ENCODE data around the gene NRIP2.
"Not testable (repeated sequence)": the region's sequence is repeated elsewhere in the genome, so short reads cannot be mapped to it uniquely, and the experiment has no call there.

NRIP2 gene

DNA sequence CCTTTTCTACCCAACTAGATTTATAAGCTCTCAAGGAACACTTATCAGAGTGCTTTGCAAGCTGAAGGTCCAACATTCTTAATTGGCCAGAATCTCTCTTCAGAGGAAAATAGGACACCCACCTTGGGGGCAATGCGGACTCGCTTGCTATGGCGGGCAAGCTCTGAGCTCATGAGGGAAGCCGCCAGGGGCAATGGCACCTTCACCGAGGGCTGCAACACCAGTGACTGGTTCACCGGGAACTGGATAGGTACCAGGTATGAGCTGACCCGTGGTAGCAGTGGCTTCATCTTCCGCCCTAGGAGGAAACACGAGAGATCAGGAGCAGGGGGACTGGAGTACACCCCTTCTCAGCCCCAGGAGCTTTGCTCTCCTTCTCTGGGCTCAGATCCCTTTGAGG lies 29.4 kb upstream of the NRIP2 start:
- no peaks in the 10 kb centered on the region for H3K4me1 ChIP-seq (ENCODE audit: insufficient read depth, low read length, severe bottlenecking)
- peaks cover 91% of the 10 kb centered on the region for H3K36me3 ChIP-seq (ENCODE audit: insufficient read depth, low read length)
- H3F3A ChIP-seq (ENCODE audit: insufficient read depth, low read length), result no peaks in the 10 kb centered on the region
- H2AFZ ChIP-seq (ENCODE audit: low read length), result no peak overlapping the region
- no peaks in the 10 kb centered on the region for H3K9me2 ChIP-seq (ENCODE audit: low read depth, low read length)
- H3K79me2 ChIP-seq (ENCODE audit: insufficient read depth, low read length), result no peaks in the 10 kb centered on the region
- no peaks in the 10 kb centered on the region for H3K9me3 ChIP-seq (ENCODE audit: low read length)
- H4K20me1 ChIP-seq (ENCODE audit: insufficient read depth, low read length), result no peaks in the 10 kb centered on the region
- H3K9ac ChIP-seq (ENCODE audit: low read length), result no peak overlapping the region
- no peak overlapping the region for H3K4me3 ChIP-seq (ENCODE audit: low read depth, low read length, poor library complexity, severe bottlenecking)
- H3K4me2 ChIP-seq (ENCODE audit: low read length), result no peak overlapping the region
- TF ChIP-seq, protein P1, sequence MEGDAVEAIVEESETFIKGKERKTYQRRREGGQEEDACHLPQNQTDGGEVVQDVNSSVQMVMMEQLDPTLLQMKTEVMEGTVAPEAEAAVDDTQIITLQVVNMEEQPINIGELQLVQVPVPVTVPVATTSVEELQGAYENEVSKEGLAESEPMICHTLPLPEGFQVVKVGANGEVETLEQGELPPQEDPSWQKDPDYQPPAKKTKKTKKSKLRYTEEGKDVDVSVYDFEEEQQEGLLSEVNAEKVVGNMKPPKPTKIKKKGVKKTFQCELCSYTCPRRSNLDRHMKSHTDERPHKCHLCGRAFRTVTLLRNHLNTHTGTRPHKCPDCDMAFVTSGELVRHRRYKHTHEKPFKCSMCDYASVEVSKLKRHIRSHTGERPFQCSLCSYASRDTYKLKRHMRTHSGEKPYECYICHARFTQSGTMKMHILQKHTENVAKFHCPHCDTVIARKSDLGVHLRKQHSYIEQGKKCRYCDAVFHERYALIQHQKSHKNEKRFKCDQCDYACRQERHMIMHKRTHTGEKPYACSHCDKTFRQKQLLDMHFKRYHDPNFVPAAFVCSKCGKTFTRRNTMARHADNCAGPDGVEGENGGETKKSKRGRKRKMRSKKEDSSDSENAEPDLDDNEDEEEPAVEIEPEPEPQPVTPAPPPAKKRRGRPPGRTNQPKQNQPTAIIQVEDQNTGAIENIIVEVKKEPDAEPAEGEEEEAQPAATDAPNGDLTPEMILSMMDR (IDR thresholded peaks at IDR 0.05; ENCODE audit: low read length), result no peak
- TF ChIP-seq EZH2 (IDR thresholded peaks at IDR 0.05; ENCODE audit: borderline replicate concordance, low read length), result no peak
- no peaks in the 10 kb centered on the region for H3K27me3 ChIP-seq (ENCODE audit: insufficient read depth, low read length)
- no peak overlapping the region for H3K27ac ChIP-seq (ENCODE audit: low read depth, low read length, poor library complexity, severe bottlenecking)

- H2AFZ ChIP-seq (ENCODE audit: low read length); H3K9me2 ChIP-seq (ENCODE audit: low read depth, low read length); H3K9ac ChIP-seq (ENCODE audit: low read length); H3K4me2 ChIP-seq (ENCODE audit: low read length); H3K79me2 ChIP-seq (ENCODE audit: insufficient read depth, low read length); H3K4me3 ChIP-seq (ENCODE audit: low read depth, low read length, poor library complexity, severe bottlenecking); H3F3A ChIP-seq (ENCODE audit: insufficient read depth, low read length); H4K20me1 ChIP-seq (ENCODE audit: insufficient read depth, low read length); H3K4me1 ChIP-seq (ENCODE audit: insufficient read depth, low read length, severe bottlenecking); H3K27me3 ChIP-seq (ENCODE audit: insufficient read depth, low read length); H3K27ac ChIP-seq (ENCODE audit: low read depth, low read length, poor library complexity, severe bottlenecking); H3K9me3 ChIP-seq (ENCODE audit: low read length): not testable (repeated sequence)
- H3K36me3 ChIP-seq (ENCODE audit: insufficient read depth, low read length), result peaks cover 91% of the 10 kb centered on the region
Observed at GRCh38 chr12:2863402-2863801, 28.6 kb upstream of the NRIP2 start.

DNA sequence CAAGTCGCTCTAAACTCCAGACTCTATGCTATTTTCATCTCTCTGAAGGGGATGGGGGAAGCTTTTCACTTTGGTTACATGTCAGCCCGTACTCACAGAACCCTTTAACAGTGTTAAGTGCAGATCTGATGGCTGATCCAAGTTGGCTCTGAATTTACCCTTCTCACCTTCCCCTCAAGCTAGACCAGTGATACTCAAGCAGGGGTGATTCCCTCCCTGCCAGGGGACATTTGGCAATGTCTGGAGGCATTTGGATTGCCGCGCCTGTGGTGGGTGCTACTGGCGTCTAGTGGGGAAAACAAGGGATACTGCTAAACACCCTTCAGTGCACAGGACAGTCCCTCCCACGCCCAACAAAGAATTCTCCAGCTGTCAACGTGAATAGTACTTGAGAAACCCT lies 28.0 kb upstream of the NRIP2 start:
- no peak overlapping the region for H3K4me2 ChIP-seq (ENCODE audit: low read length)
- no peaks in the 10 kb centered on the region for H3K9me2 ChIP-seq (ENCODE audit: low read depth, low read length)
- no peak overlapping the region for H3K9ac ChIP-seq (ENCODE audit: low read length)
- H3F3A ChIP-seq (ENCODE audit: insufficient read depth, low read length), result no peaks in the 10 kb centered on the region
- H2AFZ ChIP-seq (ENCODE audit: low read length), result no peak overlapping the region
- H3K9me3 ChIP-seq (ENCODE audit: low read length), result no peaks in the 10 kb centered on the region
- peaks cover 89% of the 10 kb centered on the region for H3K36me3 ChIP-seq (ENCODE audit: insufficient read depth, low read length)
- no peaks in the 10 kb centered on the region for H3K4me1 ChIP-seq (ENCODE audit: insufficient read depth, low read length, severe bottlenecking)
- no peaks in the 10 kb centered on the region for H3K27me3 ChIP-seq (ENCODE audit: insufficient read depth, low read length)
- no peaks in the 10 kb centered on the region for H4K20me1 ChIP-seq (ENCODE audit: insufficient read depth, low read length)
- no peak overlapping the region for H3K4me3 ChIP-seq (ENCODE audit: low read depth, low read length, poor library complexity, severe bottlenecking)
- TF ChIP-seq EZH2 (IDR thresholded peaks at IDR 0.05; ENCODE audit: borderline replicate concordance, low read length), result no peak
- H3K79me2 ChIP-seq (ENCODE audit: insufficient read depth, low read length), result no peaks in the 10 kb centered on the region
- H3K27ac ChIP-seq (ENCODE audit: low read depth, low read length, poor library complexity, severe bottlenecking), result no peak overlapping the region

- Histone ChIP-seq H4K20me1 (ENCODE audit: insufficient read depth, low read length) (no peaks in the 10 kb centered on the region), H3K9me2 (ENCODE audit: low read depth, low read length) (no peaks in the 10 kb centered on the region)
Observed at GRCh38 chr12:2860170-2860569, 25.3 kb upstream of the NRIP2 start.

More at GRCh38 chr12:2860170-2860569, 25.3 kb upstream of the NRIP2 start:
- Histone ChIP-seq H3F3A (ENCODE audit: insufficient read depth, low read length) (no peaks in the 10 kb centered on the region), H3K36me3 (ENCODE audit: insufficient read depth, low read length) (peaks cover 67% of the 10 kb centered on the region), H2AFZ (ENCODE audit: low read length) (no peak overlapping the region), H3K4me1 (ENCODE audit: insufficient read depth, low read length, severe bottlenecking) (no peaks in the 10 kb centered on the region), H3K79me2 (ENCODE audit: insufficient read depth, low read length) (no peaks in the 10 kb centered on the region), H3K9ac (ENCODE audit: low read length) (no peak overlapping the region), H3K9me3 (ENCODE audit: low read length) (no peaks in the 10 kb centered on the region), H3K27ac (ENCODE audit: low read depth, low read length, poor library complexity, severe bottlenecking) (no peak overlapping the region), H3K27me3 (ENCODE audit: insufficient read depth, low read length) (no peaks in the 10 kb centered on the region), H3K4me2 (ENCODE audit: low read length) (no peak overlapping the region), H3K4me3 (ENCODE audit: low read depth, low read length, poor library complexity, severe bottlenecking) (no peak overlapping the region)
- no peak for TF ChIP-seq EZH2 (IDR thresholded peaks at IDR 0.05; ENCODE audit: borderline replicate concordance, low read length)
- TF ChIP-seq, protein P1 (IDR thresholded peaks at IDR 0.05; ENCODE audit: low read length), result no peak

Data from OCI-LY1 (cell line).